HG02973 (cell line): Measurements from ENCODE around the gene C18orf32.
"Not testable (repeated sequence)": the region's sequence is repeated elsewhere in the genome, so short reads cannot be mapped to it uniquely, and the experiment has no call there.

Experiments used
- ATAC-seq: cut with Tn5 transposase; IDR thresholded peaks from one replicate; pipeline ENCODE4 v1.9.1; 2021; ENCODE audit warnings: moderate library complexity; ENCODE audit not compliant: unreplicated experiment

Gene C18orf32

GRCh38 chr18:49486953-49487710 is at the start of gene C18orf32:
C18orf32 (minus strand) TSS chr18:49487234; CDS start chr18:49483748, 3,486 bp downstream.
- peak; percentile 90 for ATAC-seq

GRCh38 chr18:49534846-49535601 is 48.0 kb upstream of the C18orf32 start:
- ATAC-seq = no peak

DNA sequence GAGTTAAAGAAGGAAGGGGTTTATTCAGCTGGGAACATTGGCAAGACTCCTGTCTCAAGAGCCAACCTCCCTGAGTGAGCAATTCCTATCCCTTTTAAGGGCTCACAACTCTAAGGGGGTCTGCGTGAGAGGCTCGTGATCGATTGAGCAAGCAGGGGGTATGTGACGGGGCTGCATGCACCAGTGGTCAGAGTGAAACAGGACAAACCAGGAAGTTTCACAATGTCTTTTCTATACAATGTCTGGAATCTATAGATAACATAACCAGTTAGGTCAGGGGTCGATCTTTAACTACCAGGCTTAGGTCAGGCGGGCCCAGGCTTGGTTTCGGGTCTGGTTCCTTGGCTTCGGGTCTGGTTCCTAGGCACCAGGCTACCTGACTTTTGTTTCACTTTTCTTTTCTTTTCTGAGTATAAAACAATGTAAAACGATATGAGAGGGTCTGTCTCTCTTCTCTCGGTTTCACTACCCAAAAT is 44.7 kb upstream of the C18orf32 start:
- ATAC-seq = no peak

DNA sequence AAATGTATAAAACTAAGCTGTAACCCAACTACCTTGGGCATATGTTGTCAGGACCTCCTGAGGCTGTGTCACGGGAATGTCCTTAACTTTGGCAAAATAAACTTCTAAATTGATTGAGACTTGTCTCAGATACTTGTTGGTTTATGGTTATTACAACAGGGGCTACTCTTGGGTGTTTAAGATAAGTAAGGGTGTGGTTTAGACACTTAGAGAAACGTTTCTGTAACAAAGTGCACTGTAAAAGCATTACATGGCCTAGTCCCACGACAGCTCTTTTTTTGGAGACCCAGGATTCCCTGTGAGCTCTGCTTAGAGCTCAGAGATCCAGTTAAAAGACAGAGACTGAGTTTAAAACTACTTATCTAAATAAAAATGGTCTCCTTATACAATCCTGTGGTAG is 42.6 kb upstream of the C18orf32 start:
- ATAC-seq = no peak

- no peak for ATAC-seq
Measured at GRCh38 chr18:49527631-49528327, 40.7 kb upstream of the C18orf32 start.

GRCh38 chr18:49525981-49526380 is 38.9 kb upstream of the C18orf32 start:
- no peak for ATAC-seq

- ATAC-seq = no peak
Measured at GRCh38 chr18:49524951-49525350, 37.9 kb upstream of the C18orf32 start.

GRCh38 chr18:49524349-49524748 is 37.3 kb upstream of the C18orf32 start:
- no peak for ATAC-seq

DNA sequence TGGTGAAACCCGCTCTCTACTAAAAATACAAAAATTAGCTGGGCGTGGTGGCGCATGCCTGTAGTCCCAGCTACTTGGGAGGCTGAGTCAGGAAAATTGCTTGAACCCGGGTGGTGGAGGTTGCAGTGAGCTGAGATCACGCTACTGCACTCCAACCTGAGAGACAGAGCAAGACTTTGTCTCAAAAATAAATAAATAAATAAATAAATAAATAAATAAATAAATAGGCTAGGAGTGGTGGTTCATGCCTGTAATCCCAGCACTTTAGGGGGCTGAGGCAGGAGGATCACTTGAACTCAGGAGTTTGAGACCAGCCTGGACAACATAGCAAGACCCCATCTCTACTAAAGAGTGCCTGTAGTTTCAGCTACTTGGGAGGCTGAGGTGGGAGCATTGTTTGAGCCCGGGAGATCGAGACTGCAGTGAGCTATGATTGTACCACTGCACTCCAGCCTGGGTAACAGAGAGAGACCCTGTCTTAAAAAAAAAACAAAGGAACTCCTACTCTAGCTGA is 36.6 kb upstream of the C18orf32 start:
- not testable (repeated sequence) for ATAC-seq

DNA sequence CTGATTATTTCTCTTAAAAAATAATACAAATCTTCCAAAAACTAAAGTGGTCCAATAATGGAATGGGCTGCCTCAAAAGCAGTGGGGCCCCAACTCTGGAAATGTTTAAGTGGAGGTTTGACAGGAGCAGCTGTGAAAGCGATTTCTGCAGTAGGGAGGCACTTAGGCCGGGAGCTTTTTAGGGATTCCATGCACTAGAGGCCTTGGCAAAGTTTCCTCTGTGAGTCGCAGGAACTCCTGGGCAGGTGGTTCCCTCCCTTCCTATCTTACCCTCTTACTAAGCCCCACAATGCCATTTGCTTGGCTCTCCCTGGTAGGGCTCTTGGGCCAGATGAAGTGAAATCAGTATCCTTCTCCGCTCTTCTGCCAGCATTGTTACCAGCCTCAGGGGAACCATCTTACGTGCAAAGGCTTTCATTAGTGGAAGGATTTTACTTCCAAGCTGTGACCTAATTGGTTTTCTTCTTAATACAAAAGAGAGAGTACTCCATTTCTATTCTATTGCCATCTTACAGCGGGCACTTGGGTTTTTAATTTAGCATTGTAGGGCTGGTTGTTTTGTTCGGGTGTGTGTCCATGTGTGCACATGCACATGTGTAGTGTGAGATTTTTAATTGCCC is 34.3 kb upstream of the C18orf32 start:
- no peak for ATAC-seq

DNA sequence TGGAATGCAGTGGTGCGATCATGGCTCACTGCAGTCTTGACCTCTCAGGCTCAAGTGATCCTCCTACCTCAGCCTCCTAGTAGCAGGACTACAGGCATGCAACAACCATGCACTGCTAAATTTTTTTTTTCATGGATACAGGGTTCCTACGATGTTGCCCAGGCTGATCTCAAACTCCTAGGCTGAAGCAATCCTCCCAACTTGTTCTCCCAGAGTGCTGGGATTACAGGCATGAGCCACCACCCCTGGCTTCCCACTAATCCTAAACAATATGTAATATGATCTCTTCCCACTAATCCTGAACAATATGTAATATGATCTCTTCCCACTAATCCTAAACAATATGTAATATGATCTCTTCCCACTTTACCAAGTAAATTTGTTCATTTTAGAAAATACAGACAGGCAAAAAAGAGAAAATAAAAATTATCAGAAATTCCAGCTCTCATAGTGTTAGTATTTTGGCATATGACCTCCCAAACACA is 33.7 kb upstream of the C18orf32 start:
- ATAC-seq = no peak

GRCh38 chr18:49519101-49519971 is 32.3 kb upstream of the C18orf32 start:
- no peak for ATAC-seq

DNA sequence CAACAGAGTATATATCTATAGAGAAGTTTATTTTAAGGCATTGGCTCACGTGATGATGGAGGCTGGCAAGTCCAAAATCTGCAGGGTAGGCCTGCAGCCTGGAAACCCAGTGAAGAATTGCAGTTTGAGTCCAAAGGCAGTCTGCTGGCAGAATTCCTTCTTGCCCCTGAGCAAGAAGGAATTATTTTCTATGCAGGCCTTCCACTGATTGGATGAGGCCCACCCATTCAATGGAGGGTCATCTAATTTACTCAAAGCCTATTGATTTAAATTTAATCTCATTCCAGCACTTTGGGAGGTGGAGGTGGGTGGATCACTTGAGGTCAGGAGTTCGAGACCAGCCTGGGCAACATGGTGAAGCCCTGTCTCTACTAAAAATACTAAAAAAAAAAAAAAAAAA is 30.4 kb upstream of the C18orf32 start:
- ATAC-seq = no peak

- ATAC-seq = no peak
Measured at GRCh38 chr18:49515516-49515915, 28.5 kb upstream of the C18orf32 start.

- ATAC-seq = not testable (repeated sequence)
Measured at GRCh38 chr18:49515003-49515402, 28.0 kb upstream of the C18orf32 start.

DNA sequence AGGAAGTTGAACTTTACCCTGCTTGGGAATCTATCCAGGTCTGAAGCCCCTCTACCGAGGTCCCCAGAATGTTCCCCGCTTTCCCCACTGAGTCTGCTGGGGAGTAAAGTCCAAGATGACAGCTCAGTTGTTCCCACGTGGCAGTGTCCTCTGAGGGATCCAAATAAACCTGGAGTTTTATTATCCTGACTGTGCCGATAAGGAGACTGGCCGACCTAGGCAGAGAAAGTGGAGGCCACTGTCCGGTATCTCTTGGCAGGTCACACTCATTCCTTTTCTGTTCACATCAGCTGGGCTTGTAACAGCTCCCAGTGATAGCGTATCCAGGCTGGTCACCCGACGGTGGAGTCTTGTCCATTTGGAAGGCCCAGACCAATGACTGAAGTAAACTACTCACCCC is 27.5 kb upstream of the C18orf32 start:
- no peak for ATAC-seq

- not testable (repeated sequence) for ATAC-seq
Measured at GRCh38 chr18:49512876-49513275, 25.8 kb upstream of the C18orf32 start.

GRCh38 chr18:49510393-49511115 is 23.5 kb upstream of the C18orf32 start:
- ATAC-seq = no peak

DNA sequence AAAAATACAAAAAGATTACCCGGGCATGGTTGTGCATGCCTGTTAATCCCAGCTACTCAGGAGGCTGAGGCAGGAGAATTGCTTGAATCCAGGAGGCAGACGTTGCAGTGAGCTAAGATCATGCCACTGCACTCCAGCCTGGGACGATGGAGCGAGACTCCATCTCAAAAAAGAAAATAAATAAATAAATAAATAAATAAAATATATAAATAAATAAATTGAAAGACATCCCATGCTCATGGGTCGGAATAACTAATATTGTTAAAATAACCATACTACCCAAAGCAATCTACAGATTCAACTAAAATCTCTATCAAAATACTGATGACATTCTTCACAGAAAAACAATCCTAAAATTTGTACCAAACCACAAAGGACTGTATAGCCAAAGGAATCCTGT is 19.4 kb upstream of the C18orf32 start:
- not testable (repeated sequence) for ATAC-seq
